ENCODE data around the gene SNTB2.

The SNTB2 gene

GRCh38 chr16:69266334-69267063 is 79.5 kb downstream of the SNTB2 start:
- Histone ChIP-seq H2AK5ac (ENCODE audit: low read depth, low read length) (no peak overlapping the region), H2BK120ac (ENCODE audit: low read depth, low read length) (no peak overlapping the region), H2BK12ac (ENCODE audit: low read length) (no peak overlapping the region), H3K14ac (ENCODE audit: low read length) (no peak overlapping the region), H2BK5ac (ENCODE audit: low read length) (no peak overlapping the region), H3K9ac (ENCODE audit: low read depth, low read length, poor library complexity) (no peak overlapping the region), H4K8ac (ENCODE audit: low read depth, low read length) (no peak overlapping the region), H3K27ac (replicated peaks; ENCODE audit: low read length) (no peak overlapping the region), H3K79me1 (ENCODE audit: low read depth, low read length) (peaks cover 2% of the 10 kb centered on the region), H3K36me3 (replicated peaks in 1 of 2; ENCODE audit: control insufficient read depth in 2 of 2, insufficient read depth in 2 of 2, low read length in 2 of 2) (peaks cover 6 to 68% of the 10 kb centered on the region in 2 donors), H3K23ac (ENCODE audit: low read depth, low read length, poor library complexity) (no peak overlapping the region), H3K4me3 (ENCODE audit: low read length in 2 of 2) (no peak overlapping the region), H3K4me2 (ENCODE audit: insufficient read depth, low read length, poor library complexity, severe bottlenecking) (no peak overlapping the region), H3K4ac (ENCODE audit: low read length) (no peak overlapping the region), H3K4me1 (ENCODE audit: control insufficient read depth in 2 of 2, insufficient read depth in 1 of 2, low read depth in 1 of 2, low read length in 2 of 2) (no peaks in the 10 kb centered on the region), H2AFZ (ENCODE audit: low read length) (no peak overlapping the region), H3K18ac (ENCODE audit: low read length) (no peak overlapping the region), H4K91ac (ENCODE audit: low read depth, low read length, poor library complexity) (no peak overlapping the region), H2BK15ac (ENCODE audit: low read length) (no peak overlapping the region), H3K9me3 (replicated peaks in 1 of 2; ENCODE audit: control insufficient read depth in 2 of 2, insufficient read depth in 1 of 2, low read depth in 1 of 2, low read length in 2 of 2) (peaks cover 0 to 2% of the 10 kb centered on the region in 2 donors), H3K27me3 (ENCODE audit: control insufficient read depth in 3 of 3, insufficient read depth in 3 of 3, low read depth in 1 of 3, low read length in 3 of 3) (no peaks in the 10 kb centered on the region)
- WGBS, 2 donors (ENCODE audit: extremely low coverage in 2 of 2, insufficient read length in 2 of 2, insufficient replicate concordance in 1 of 2): no CpG with 5 or more reads among the region's 4 CpGs
- no peak for DNase-seq (ENCODE audit: low spot score)

DNA sequence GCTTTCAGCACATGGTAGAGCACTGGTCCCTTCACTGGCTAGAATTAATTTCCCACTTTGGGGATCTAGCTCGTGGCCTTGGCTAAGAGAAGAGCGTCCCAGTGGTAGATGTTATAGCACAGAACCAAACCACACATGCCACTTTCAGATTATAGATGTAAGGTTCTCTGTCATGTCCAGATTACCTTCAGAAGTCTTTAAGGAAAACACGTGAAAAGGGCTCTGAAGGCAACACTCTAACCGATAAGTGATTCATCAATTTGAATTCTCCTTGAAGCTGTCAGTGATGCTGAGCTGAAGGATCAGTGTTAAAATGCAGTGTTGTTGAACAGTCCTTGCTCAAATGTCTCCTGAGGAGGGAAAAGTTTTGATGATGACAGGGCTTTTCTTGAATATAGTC is 80.7 kb downstream of the SNTB2 start:
- H3K36me3 ChIP-seq (replicated peaks in 1 of 2; ENCODE audit: control insufficient read depth in 2 of 2, insufficient read depth in 2 of 2, low read length in 2 of 2): peaks cover 6 to 68% of the 10 kb centered on the region in 2 donors
- H3K9ac ChIP-seq (ENCODE audit: low read depth, low read length, poor library complexity): no peak overlapping the region
- H2AK5ac ChIP-seq (ENCODE audit: low read depth, low read length): no peak overlapping the region
- peaks cover 0 to 2% of the 10 kb centered on the region in 2 donors for H3K9me3 ChIP-seq (replicated peaks in 1 of 2; ENCODE audit: control insufficient read depth in 2 of 2, insufficient read depth in 1 of 2, low read depth in 1 of 2, low read length in 2 of 2)
- H3K4ac ChIP-seq (ENCODE audit: low read length): no peak overlapping the region
- H3K14ac ChIP-seq (ENCODE audit: low read length): no peak overlapping the region
- H3K27me3 ChIP-seq (ENCODE audit: control insufficient read depth in 3 of 3, insufficient read depth in 3 of 3, low read depth in 1 of 3, low read length in 3 of 3): no peaks in the 10 kb centered on the region
- no peak overlapping the region for H2BK15ac ChIP-seq (ENCODE audit: low read length)
- no peak overlapping the region for H2AFZ ChIP-seq (ENCODE audit: low read length)
- H3K27ac ChIP-seq (replicated peaks; ENCODE audit: low read length): no peak overlapping the region
- H3K4me2 ChIP-seq (ENCODE audit: insufficient read depth, low read length, poor library complexity, severe bottlenecking): no peak overlapping the region
- WGBS, 2 donors (ENCODE audit: extremely low coverage in 2 of 2, insufficient read length in 2 of 2, insufficient replicate concordance in 1 of 2): no CpG with 5 or more reads among the region's 4 CpGs
- no peak overlapping the region for H2BK5ac ChIP-seq (ENCODE audit: low read length)
- H3K23ac ChIP-seq (ENCODE audit: low read depth, low read length, poor library complexity): no peak overlapping the region
- H2BK120ac ChIP-seq (ENCODE audit: low read depth, low read length): no peak overlapping the region
- H3K4me3 ChIP-seq (ENCODE audit: low read length in 2 of 2): no peak overlapping the region
- no peaks in the 10 kb centered on the region for H3K4me1 ChIP-seq (ENCODE audit: control insufficient read depth in 2 of 2, insufficient read depth in 1 of 2, low read depth in 1 of 2, low read length in 2 of 2)
- no peak overlapping the region for H4K8ac ChIP-seq (ENCODE audit: low read depth, low read length)
- no peak overlapping the region for H4K91ac ChIP-seq (ENCODE audit: low read depth, low read length, poor library complexity)
- H2BK12ac ChIP-seq (ENCODE audit: low read length): no peak overlapping the region
- no peak overlapping the region for H3K18ac ChIP-seq (ENCODE audit: low read length)
- no peak for DNase-seq (ENCODE audit: low spot score)
- peaks cover 2% of the 10 kb centered on the region for H3K79me1 ChIP-seq (ENCODE audit: low read depth, low read length)

GRCh38 chr16:69270395-69270794 is 83.4 kb downstream of the SNTB2 start:
- no peak for DNase-seq (ENCODE audit: low spot score)
- no peak overlapping the region for H3K4me2 ChIP-seq (ENCODE audit: insufficient read depth, low read length, poor library complexity, severe bottlenecking)
- no peak overlapping the region for H4K91ac ChIP-seq (ENCODE audit: low read depth, low read length, poor library complexity)
- H3K36me3 ChIP-seq (replicated peaks in 1 of 2; ENCODE audit: control insufficient read depth in 2 of 2, insufficient read depth in 2 of 2, low read length in 2 of 2): peaks cover 7 to 69% of the 10 kb centered on the region in 2 donors
- no peak overlapping the region for H2AK5ac ChIP-seq (ENCODE audit: low read depth, low read length)
- no peak overlapping the region for H3K18ac ChIP-seq (ENCODE audit: low read length)
- no peak overlapping the region for H2AFZ ChIP-seq (ENCODE audit: low read length)
- H3K27ac ChIP-seq (replicated peaks; ENCODE audit: low read length): no peak overlapping the region
- no CpG with 5 or more reads among the region's 3 CpGs for WGBS, 2 donors (ENCODE audit: extremely low coverage in 2 of 2, insufficient read length in 2 of 2, insufficient replicate concordance in 1 of 2)
- H2BK12ac ChIP-seq (ENCODE audit: low read length): no peak overlapping the region
- H3K4me3 ChIP-seq (ENCODE audit: low read length in 2 of 2): no peak overlapping the region
- H3K27me3 ChIP-seq (ENCODE audit: control insufficient read depth in 3 of 3, insufficient read depth in 3 of 3, low read depth in 1 of 3, low read length in 3 of 3): no peaks in the 10 kb centered on the region
- no peak overlapping the region for H2BK120ac ChIP-seq (ENCODE audit: low read depth, low read length)
- no peak overlapping the region for H3K14ac ChIP-seq (ENCODE audit: low read length)
- H2BK5ac ChIP-seq (ENCODE audit: low read length): no peak overlapping the region
- no peak overlapping the region for H3K23ac ChIP-seq (ENCODE audit: low read depth, low read length, poor library complexity)
- H3K9me3 ChIP-seq (replicated peaks in 1 of 2; ENCODE audit: control insufficient read depth in 2 of 2, insufficient read depth in 1 of 2, low read depth in 1 of 2, low read length in 2 of 2): no peaks in the 10 kb centered on the region
- H3K4ac ChIP-seq (ENCODE audit: low read length): no peak overlapping the region
- no peak overlapping the region for H4K8ac ChIP-seq (ENCODE audit: low read depth, low read length)
- no peak overlapping the region for H2BK15ac ChIP-seq (ENCODE audit: low read length)
- H3K79me1 ChIP-seq (ENCODE audit: low read depth, low read length): no peaks in the 10 kb centered on the region
- H3K9ac ChIP-seq (ENCODE audit: low read depth, low read length, poor library complexity): no peak overlapping the region
- no peaks in the 10 kb centered on the region for H3K4me1 ChIP-seq (ENCODE audit: control insufficient read depth in 2 of 2, insufficient read depth in 1 of 2, low read depth in 1 of 2, low read length in 2 of 2)

- H3K27me3 ChIP-seq (ENCODE audit: control insufficient read depth in 3 of 3, insufficient read depth in 3 of 3, low read depth in 1 of 3, low read length in 3 of 3): no peaks in the 10 kb centered on the region
Observed at GRCh38 chr16:69270831-69271230, 83.9 kb downstream of the SNTB2 start.

More at GRCh38 chr16:69270831-69271230, 83.9 kb downstream of the SNTB2 start:
- Histone ChIP-seq H3K14ac (ENCODE audit: low read length) (no peak overlapping the region), H3K4me1 (ENCODE audit: control insufficient read depth in 2 of 2, insufficient read depth in 1 of 2, low read depth in 1 of 2, low read length in 2 of 2) (no peaks in the 10 kb centered on the region), H3K27ac (replicated peaks; ENCODE audit: low read length) (no peak overlapping the region), H3K23ac (ENCODE audit: low read depth, low read length, poor library complexity) (no peak overlapping the region), H3K9ac (ENCODE audit: low read depth, low read length, poor library complexity) (no peak overlapping the region), H3K4me3 (ENCODE audit: low read length in 2 of 2) (no peak overlapping the region), H3K18ac (ENCODE audit: low read length) (no peak overlapping the region), H4K8ac (ENCODE audit: low read depth, low read length) (no peak overlapping the region), H3K9me3 (replicated peaks in 1 of 2; ENCODE audit: control insufficient read depth in 2 of 2, insufficient read depth in 1 of 2, low read depth in 1 of 2, low read length in 2 of 2) (no peaks in the 10 kb centered on the region), H2BK120ac (ENCODE audit: low read depth, low read length) (no peak overlapping the region), H2BK12ac (ENCODE audit: low read length) (no peak overlapping the region), H2AK5ac (ENCODE audit: low read depth, low read length) (no peak overlapping the region), H4K91ac (ENCODE audit: low read depth, low read length, poor library complexity) (no peak overlapping the region), H3K36me3 (replicated peaks in 1 of 2; ENCODE audit: control insufficient read depth in 2 of 2, insufficient read depth in 2 of 2, low read length in 2 of 2) (peaks cover 7 to 71% of the 10 kb centered on the region in 2 donors), H2AFZ (ENCODE audit: low read length) (no peak overlapping the region), H2BK15ac (ENCODE audit: low read length) (no peak overlapping the region), H3K4me2 (ENCODE audit: insufficient read depth, low read length, poor library complexity, severe bottlenecking) (no peak overlapping the region), H2BK5ac (ENCODE audit: low read length) (no peak overlapping the region), H3K4ac (ENCODE audit: low read length) (no peak overlapping the region), H3K79me1 (ENCODE audit: low read depth, low read length) (no peaks in the 10 kb centered on the region)
- no CpG with 5 or more reads among the region's 2 CpGs for WGBS, 2 donors (ENCODE audit: extremely low coverage in 2 of 2, insufficient read length in 2 of 2, insufficient replicate concordance in 1 of 2)
- DNase-seq (ENCODE audit: low spot score): no peak

Measured in neuronal stem cell (in vitro differentiated cells).